ENCODE measurements around the gene DLG2. TPM values are rescaled to one million over a fixed set of nuclear protein-coding genes. Genes with fewer than 3 reads are reported as not detected.
A peak's percentile ranks its signal among the peaks of the same experiment; 100 is the strongest.
"Not testable (repeated sequence)": the region's sequence is repeated elsewhere in the genome, so short reads cannot be mapped to it uniquely, and the experiment has no call there.

Gene DLG2
- total RNA-seq, result 4.7 TPM

GRCh38 chr11:85627332-85627997 is at the start of gene DLG2:
TSS of gene DLG2 (minus strand) at chr11:85627344.
- DNase-seq (ENCODE audit: low spot score) (peak; percentile 47), ATAC-seq (peak; percentile 53)

DNA sequence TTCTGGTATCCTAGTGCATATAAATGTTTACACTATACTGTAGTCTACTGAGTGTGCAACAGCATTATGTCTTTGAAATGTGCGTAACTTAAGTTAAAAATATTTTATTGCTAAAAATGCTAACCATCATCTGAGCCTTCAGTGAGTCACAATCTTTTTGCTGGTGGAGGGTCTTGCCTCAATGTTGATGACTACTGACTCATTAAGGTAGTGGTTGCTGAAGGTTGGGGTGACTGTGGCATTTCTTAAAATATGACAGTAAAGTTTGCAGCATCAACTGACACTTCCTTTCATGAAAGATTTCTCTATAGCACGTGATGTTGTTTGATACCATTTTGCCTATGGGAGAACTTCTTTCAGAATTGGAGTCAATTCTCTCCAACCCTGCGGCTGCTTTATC is 46.2 kb upstream of the DLG2 start:
- no peak for ATAC-seq

DNA sequence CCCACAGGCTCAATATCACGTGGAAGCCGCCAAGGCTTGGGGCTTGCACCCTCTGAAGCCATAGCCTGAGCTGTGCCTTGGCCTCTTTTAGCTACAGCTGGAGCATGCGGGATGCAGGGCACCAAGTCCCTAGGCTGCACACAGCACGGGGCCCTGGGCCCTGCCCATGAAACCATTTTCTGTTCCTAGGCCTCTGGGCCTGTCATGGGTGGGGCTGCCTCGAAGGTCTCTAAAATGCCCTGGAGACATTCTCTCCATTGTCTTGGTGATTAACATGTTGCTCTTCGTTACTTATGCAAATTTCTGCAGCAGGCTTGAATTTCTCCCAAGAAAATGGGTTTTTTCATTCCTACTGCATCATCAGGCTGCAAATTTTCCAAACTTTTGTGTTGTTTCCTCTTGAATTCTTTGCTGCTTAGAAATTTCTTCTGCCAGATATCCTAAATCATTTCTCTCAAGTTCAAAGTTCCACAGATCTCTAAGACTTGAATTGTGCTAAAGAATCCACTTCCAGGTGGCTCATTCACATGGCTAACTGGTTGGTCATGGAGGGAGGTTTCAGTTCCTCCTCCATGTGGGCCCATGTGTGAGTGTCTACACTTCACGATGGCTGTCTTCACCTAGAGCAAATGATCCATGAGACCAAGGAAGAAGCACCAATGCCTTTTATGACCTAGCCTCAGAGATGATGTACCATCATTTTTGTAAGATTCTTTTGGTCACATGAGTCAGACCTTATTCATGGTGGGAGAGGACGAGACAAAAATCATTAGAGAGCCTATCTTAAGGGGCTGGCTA is 45.2 kb upstream of the DLG2 start:
- ATAC-seq (no peak), DNase-seq (ENCODE audit: low spot score) (no peak)

More for the DNA sequence above, 46.2 kb upstream of the DLG2 start:
- DNase-seq (ENCODE audit: low spot score), result no peak

- ATAC-seq, result peak; percentile 81
Observed at GRCh38 chr11:85670949-85671663, 44.0 kb upstream of the DLG2 start.

DNA sequence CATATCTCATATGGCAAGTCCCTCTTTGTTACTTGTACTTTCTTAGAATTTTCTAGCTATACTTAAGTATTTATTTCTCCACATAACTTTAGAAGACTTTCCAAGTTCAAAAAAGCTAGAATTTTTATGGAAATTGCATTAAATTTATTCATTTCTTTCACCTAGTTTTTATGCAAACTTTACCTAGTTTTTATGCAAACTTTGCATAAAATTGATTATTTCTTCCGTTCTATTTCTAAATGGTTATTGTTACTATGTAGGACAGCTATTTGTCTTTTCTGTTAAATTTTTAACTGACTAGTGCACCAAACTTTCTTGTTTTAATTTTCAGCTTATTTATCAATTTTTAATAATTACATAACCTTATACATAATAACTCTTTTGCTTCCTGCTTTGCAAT is 41.0 kb upstream of the DLG2 start:
- ATAC-seq, result no peak
- DNase-seq (ENCODE audit: low spot score), result no peak

More at GRCh38 chr11:85670949-85671663, 44.0 kb upstream of the DLG2 start:
- DNase-seq (ENCODE audit: low spot score), result not testable (repeated sequence)

- no peak for DNase-seq (ENCODE audit: low spot score)
- no peak for ATAC-seq
Observed at GRCh38 chr11:85666687-85667086, 39.5 kb upstream of the DLG2 start.

DNA sequence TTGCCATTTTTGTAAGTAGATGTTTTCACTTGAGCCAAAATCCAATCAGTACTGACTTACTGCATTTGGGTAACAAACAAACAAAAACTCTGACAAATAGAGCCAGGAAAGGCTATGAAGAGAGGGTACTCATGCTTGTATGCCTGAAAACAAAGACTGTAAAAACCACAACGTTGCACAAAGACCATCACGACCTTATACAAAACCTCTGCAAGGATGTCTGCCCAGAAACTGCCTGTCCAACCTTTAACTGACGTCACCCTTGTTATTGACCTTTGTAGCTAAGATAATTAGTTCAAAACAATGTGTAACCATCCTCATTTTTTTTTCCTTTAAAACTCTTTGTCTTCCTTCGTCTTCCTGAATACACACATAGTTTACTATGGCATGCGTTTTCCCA is 38.6 kb upstream of the DLG2 start:
- DNase-seq (ENCODE audit: low spot score) (no peak), ATAC-seq (no peak)

- DNase-seq (ENCODE audit: low spot score) (peak; percentile 96), ATAC-seq (peak; percentile 91)
Observed at GRCh38 chr11:85664615-85665481, 37.7 kb upstream of the DLG2 start, which contains the start of gene CREBZF. TSS of gene CREBZF (minus strand) at chr11:85665129. CDS start at chr11:85664875, 254 bp downstream.

DNA sequence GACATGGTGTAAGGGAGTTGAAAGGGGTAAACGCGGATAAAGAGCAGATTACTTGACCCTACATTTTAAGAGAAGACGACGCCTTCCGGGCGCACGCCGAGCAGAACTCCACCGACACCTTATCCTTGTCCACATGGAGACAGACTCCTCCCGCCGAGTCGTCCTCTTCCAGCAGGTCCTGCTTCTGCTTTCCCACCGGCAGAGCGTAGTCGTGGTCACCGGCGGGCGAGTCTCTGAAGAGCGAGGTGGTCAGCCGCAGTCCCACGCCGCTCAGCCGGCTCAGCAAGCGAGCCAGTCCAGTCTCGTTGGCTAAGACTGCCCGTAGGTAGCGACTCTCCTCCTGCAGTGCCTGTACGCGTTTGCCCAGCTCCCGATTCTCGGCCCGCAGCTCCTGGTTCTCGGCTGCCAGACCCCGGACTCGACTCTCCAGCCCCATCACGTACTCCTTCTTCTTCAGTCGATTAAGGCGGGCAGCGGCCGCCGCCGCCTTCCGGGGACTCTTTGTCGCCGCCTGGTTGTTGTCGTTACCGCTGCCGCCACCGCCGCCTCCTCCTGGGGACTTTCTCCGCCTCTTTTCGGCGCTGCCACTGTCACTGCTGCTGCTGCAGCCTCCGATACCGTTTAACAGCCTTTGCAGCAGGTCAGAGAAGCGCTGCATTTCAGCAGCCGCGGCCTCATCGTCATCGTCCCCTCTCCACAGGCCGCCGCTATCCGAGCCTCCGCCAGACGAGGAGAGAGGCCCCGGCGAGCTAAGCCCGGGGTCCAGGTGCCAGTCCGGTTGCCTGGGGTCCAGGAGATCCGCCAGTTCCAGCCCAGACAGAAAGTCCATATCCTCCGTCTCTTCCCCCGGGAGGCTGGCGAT is 36.8 kb upstream of the DLG2 start:
- ATAC-seq (peak; percentile 79), DNase-seq (ENCODE audit: low spot score) (peak; percentile 82)

DNA sequence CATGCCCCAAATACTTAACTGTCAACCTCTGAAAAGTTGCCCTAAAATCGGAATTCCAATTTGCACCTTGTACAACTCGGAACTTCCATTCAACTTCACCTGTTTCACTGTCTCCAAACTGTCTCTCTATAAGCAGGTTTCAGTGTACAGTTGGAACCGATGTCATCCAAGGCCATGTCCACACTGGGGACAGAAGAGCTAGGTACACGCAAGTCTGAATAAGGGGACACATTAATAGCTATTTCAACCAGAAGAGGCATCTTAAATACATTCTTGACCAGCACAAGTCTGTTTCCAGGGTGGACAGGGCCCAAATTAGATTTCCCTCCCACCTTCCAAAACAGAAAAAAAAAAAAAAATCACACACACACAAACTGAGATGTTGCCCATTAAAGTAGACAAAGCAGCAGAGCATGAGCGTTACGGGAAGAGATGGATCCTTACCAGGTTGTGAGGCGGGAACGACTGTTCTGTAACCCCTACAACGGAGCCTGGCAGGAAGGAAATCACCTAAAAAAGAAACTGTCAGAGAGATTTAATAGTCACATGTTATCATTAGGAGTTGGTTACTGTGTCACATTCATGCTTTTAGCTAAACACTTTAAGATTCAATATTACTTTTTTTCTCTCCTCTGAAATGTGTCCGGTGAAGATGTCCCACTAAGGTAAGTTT is 36.1 kb upstream of the DLG2 start:
- no peak for DNase-seq (ENCODE audit: low spot score)
- no peak for ATAC-seq

- no peak for ATAC-seq
- DNase-seq (ENCODE audit: low spot score), result no peak
Observed at GRCh38 chr11:85661972-85662664, 35.0 kb upstream of the DLG2 start.

DNA sequence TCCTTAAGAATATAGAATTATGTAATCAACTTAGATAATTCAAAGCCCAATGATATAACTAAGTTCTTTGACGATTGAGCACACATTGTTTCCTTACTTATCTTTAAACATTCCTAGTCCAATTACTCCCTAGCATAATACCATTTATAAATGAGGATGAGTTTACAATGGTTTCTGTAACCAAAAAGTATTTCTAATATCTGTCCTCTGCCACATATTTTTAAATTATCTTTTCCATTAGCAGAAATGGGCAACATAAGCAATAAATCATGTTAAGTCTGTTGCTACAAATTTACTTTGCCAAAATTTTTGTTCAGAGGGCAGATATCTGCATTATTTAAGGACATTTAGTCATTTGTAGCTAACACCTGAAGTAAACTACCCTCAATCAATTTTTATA is 31.0 kb upstream of the DLG2 start:
- no peak for ATAC-seq
- DNase-seq (ENCODE audit: low spot score), result no peak

DNA sequence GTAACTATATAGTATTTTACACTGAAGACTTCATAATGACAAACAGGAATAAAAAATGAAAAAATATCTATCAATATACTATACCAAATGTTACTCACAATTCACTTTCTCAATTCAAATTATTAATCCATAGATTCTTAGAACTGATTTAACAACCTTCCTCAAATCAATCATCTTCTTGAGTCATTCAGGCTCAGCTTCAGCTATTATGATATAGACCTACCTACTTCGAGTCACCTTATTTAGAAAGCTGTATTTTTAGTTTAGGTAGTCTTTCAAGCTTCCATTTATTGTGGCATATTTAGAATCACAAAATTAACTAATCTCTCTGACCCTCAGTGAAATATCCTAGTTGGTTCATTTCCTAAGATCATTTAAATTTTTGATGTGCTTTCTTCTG is 29.6 kb upstream of the DLG2 start:
- DNase-seq (ENCODE audit: low spot score) (no peak), ATAC-seq (no peak)

DNA sequence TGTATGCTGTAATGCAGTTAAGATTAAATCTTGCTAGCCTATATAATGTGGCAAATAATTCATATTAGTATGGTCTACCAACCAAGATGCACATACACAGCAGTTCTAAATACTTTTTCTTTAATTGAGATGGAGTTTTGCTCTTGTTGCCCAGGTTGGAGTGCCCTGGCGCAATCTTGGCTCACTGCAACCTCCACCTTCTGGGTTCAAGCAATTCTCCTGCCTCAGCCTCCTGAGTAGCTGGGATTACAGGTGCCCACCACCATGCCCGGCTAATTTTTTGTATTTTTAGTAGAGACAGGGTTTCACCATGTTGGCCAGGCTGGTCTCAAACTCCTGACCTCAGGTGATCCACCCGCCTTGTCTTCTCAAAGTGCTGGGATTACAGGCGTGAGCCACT is 27.2 kb upstream of the DLG2 start:
- not testable (repeated sequence) for ATAC-seq; DNase-seq (ENCODE audit: low spot score)

GRCh38 chr11:85652786-85653447 is 25.8 kb upstream of the DLG2 start:
- no peak for ATAC-seq
- no peak for DNase-seq (ENCODE audit: low spot score)

GRCh38 chr11:85651118-85651517 is 24.0 kb upstream of the DLG2 start:
- DNase-seq (ENCODE audit: low spot score), result no peak
- no peak for ATAC-seq

GRCh38 chr11:85647604-85648299 is 20.6 kb upstream of the DLG2 start, which contains the start of gene TMEM126A:
TSS of gene TMEM126A (plus strand) at chr11:85647967. CDS start at chr11:85650256, 2,289 bp downstream.
- peak; percentile 94 for DNase-seq (ENCODE audit: low spot score)
- peak; percentile 99 for ATAC-seq

All from left lobe of liver (tissue), 2 donors.